OCI-LY3 (cell line): ENCODE data around the gene UNC5C.

Experiments
- CTCF ChIP-seq: fragments of 200-600, 300-600 bp; sonication (generic); IDR thresholded peaks from 2 replicates; pipeline ENCODE4 v1.5.1; 2014; ENCODE audit warnings: antibody characterized with exemption, low read length, low read depth
- EZH2phosphoT487 ChIP-seq: fragments of 200-600 bp; shearing (Covaris generic); IDR thresholded peaks from 2 replicates; pipeline ENCODE4 v1.6.1; 2018; ENCODE audit warnings: antibody characterized with exemption, mixed run types, low read depth

DNA sequence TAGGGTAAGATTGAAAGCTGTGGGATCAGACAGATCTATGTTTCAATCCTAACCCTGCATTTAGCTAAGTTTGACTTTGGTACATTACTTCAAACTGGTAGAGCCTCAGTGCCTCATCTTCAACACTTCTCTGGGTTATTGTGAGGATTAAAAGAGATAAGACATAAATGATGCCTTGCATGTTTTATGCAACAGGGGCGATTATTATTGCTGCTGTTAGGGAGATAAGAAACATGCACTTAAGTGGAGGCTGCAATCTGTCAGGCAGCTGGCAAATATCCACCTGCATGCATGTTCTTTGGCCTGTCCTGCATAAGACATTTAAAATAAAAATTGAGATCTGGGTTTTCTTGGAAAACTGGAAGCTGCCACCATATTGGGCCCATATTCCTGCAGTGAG lies 24.6 kb downstream of the UNC5C start:
- TF ChIP-seq CTCF (no peak), EZH2phosphoT487 (no peak)
